Thyroid gland (tissue), 4 donors: Measurements from ENCODE around the gene ZNG1A. TPM values are rescaled to one million over a fixed set of nuclear protein-coding genes. Genes with fewer than 3 reads are reported as not detected.
"Not testable (repeated sequence)": the region's sequence is repeated elsewhere in the genome, so short reads cannot be mapped to it uniquely, and the experiment has no call there.

Source experiments
- DNase-seq, 2 donors: peaks; one replicate each; pipeline ENCODE4 v3.0.0-alpha.2; 2019
- H3K27ac ChIP-seq, 3 donors: fragments of 200-600 bp; sonication (generic); 1 replicate in 2 of 3; 2 replicates in 1 of 3; pipeline ENCODE4 v1.5.1; 2016 to 2019; ENCODE audit warnings: mild to moderate bottlenecking in 1 of 3, moderate library complexity in 1 of 3
- H3K27me3 ChIP-seq: fragments of 200-600 bp; sonication (generic); one replicate; pipeline ENCODE4 v1.5.1; 2019
- H3K36me3 ChIP-seq, 2 donors: fragments of 200-600 bp; sonication (generic); one replicate each; pipeline ENCODE4 v1.5.1; 2016 to 2019
- H3K4me1 ChIP-seq, 2 donors: fragments of 200-600 bp; sonication (generic); one replicate each; pipeline ENCODE4 v1.5.1; 2017 to 2019
- H3K4me3 ChIP-seq, 3 donors: fragments of 200-600 bp; sonication (generic); replicated peaks in 1 of 3; 1 replicate in 2 of 3; 2 replicates in 1 of 3; pipeline ENCODE4 v1.5.1; 2016; ENCODE audit warnings: mild to moderate bottlenecking in 1 of 3
- H3K9me3 ChIP-seq: fragments of 200-600 bp; sonication (generic); one replicate; pipeline ENCODE4 v1.5.1; 2017
- WGBS, 2 donors: methylation state at CpG; one replicate each; pipeline ENCODE4 v1.1.5; 2017; 5-methylcytosine and 5-hydroxymethylcytosine counted together
- intact Hi-C: fragments of 100-400 bp; cut with DNase I; formaldehyde crosslinking; loops from one replicate; pipeline ENCODE4 v1.15.1; 2023
- total RNA-seq, 4 donors: library from RNA; depleted of rRNA; stranded (reverse); fragments of >200 nt; gene quantifications; one replicate each; pipeline ENCODE4 v1.2.3, GENCODE V29; 2016

ZNG1A gene
- total RNA-seq, 4 donors from 2014 or later: 66.3 to 74.2 (median 70.0) TPM

DNA sequence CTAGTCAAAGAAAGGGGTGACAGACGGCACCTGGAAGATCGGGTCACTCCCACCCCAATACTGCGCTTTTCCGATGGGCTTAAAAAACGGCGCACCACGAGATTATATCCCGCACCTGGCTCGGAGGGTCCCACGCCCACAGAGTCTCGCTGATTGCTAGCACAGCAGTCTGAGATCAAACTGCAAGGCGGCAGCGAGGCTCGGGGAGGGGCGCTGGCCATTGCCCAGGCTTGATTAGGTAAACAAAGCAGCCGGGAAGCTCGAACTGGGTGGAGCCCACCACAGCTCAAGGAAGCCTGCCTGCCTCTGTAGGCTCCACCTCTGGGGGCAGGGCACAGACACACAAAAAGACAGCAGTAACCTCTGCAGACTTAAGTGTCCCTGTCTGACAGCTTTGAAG, 39.0 kb downstream of the ZNG1A start:
- WGBS, 2 donors: 90 to 96% methylated on average over 15 of the region's 17 CpGs
- H3K27me3 ChIP-seq, H3K36me3 ChIP-seq, H3K4me3 ChIP-seq, DNase-seq, H3K9me3 ChIP-seq, intact Hi-C loops, H3K4me1 ChIP-seq, H3K27ac ChIP-seq: not testable (repeated sequence)

DNA sequence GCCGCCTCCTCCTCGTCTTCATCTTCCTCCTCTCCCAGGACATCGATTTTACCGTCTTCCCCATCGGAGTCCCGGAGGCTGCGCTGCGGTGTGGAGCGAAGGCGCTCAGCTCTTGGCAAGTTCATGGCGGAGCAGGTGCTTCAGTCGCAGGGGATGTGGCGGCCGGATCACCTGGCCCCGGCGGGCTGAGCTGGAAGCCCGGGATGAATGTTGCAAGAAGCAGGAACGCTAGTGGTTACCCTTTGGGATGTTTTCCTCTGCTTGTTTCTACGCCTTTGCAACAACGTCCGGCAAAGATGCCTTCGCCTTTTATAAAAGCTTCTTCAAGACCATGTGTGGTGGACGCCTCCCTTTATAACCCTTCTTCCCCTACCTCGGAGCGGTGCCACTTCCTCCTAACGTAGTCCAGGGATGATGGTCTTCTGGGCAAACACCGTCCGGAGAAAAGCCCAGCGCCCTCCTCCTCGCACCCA, 60.8 kb downstream of the ZNG1A start, which contains the start of gene FOXD4:
Gene FOXD4 (minus strand): TSS at position 423 of the 473 bp plus-strand sequence. CDS start 298 bp downstream, at position 125.
- H3K4me1 ChIP-seq: peaks cover 8 to 17% of the 10 kb centered on the region in 2 donors
- H3K27ac ChIP-seq, H3K4me3 ChIP-seq, H3K27me3 ChIP-seq, DNase-seq, H3K9me3 ChIP-seq, H3K36me3 ChIP-seq, intact Hi-C loops: not testable (repeated sequence)
- 26 to 31% methylated on average over 14 to 17 of the region's 30 CpGs for WGBS, 2 donors

DNA sequence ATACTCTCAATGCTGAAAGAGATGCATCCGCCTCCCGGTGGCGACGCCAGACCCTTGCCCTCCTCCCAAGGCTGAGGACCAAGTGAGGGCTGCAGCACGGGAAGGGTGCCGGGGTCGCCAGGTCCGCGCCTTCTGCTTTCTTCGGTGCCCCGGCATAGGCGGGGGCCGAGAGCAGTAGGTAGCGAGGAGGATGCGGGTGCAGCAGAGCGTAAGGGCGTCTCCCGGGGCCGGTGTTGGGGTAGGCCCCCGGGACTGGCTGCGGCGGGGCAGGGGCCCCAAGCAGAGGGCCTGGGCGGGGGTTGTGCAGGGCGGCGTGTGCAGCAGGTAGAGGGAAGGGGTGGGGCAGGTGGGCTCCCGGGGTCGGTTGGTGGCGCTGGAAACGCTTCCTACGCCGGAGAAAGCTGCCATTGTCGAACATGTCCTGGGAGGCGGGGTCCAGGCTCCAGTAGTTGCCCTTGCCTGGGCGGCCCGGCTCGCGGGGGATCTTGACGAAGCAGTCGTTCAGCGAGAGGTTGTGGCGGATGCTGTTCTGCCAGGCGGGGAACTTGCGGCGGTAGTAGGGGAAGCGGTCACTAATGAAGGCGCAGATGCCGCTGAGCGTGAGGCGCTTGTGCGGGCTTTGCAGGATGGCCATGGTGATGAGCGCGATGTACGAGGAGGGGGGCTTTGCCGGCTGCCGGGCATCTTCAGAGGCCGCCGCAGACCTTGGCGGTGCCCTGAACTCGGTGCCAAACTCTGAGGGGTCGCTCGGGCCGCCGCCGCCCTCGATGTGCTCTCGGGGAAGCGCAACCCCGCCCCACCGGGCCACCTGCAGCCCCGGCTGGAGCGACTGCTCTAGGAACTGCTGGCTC, 61.5 kb downstream of the ZNG1A start:
- WGBS, 2 donors: 4% methylated on average over 9 of the region's 71 CpGs; no CpG with 5 or more reads in 1 of the 2 donors

DNA sequence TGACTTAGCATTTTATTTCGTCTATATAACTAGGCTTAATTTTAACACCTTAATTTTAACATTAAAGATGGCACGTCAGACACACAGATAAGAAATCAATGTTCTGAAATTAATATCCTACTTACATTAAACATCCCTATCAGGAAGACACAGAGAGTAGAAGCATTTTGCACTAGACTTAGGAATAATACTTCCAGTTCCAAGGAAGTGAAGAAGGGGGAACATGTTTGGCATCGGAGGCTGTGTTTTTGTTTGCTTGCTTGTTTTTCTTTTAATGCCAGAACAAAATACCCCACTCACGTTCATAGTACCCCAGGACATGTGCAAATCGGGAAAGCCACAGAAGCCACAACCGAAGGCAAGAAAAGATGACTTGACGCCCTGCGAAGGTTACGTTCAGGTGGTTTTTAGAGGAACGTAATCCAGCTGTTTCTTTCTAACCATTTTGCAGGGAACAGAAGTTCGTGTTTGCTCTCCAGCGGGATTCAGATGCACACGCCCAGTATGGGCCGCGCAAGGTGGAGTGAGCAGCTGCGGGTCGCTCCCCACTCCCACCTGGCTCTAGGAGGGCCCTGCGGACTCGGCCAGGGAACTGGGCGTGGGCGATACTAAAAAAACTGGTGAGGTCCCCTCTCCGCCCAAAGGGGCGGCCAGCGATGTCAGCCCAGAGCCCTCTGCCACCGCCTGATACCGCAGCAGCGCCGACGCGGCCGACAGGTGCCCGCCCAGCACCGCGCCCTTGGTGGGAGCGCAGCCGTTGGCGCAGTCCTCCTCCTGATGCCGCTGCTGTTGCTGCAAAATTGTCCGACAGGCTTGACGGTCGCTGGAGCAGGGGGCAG, 62.4 kb downstream of the ZNG1A start:
- 15 to 22% methylated on average over 9 to 21 of the region's 41 CpGs for WGBS, 2 donors
- H3K4me3 ChIP-seq, H3K9me3 ChIP-seq, DNase-seq, H3K27ac ChIP-seq, H3K36me3 ChIP-seq, intact Hi-C loops: not testable (repeated sequence)
- peaks cover 8 to 17% of the 10 kb centered on the region in 2 donors for H3K4me1 ChIP-seq
- peaks cover 15% of the 10 kb centered on the region for H3K27me3 ChIP-seq

More for the DNA sequence above, 61.5 kb downstream of the ZNG1A start:
- DNase-seq, H3K4me3 ChIP-seq, H3K9me3 ChIP-seq, H3K36me3 ChIP-seq, H3K27ac ChIP-seq, intact Hi-C loops: not testable (repeated sequence)
- H3K27me3 ChIP-seq: peaks cover 14% of the 10 kb centered on the region
- H3K4me1 ChIP-seq: peaks cover 8 to 17% of the 10 kb centered on the region in 2 donors

DNA sequence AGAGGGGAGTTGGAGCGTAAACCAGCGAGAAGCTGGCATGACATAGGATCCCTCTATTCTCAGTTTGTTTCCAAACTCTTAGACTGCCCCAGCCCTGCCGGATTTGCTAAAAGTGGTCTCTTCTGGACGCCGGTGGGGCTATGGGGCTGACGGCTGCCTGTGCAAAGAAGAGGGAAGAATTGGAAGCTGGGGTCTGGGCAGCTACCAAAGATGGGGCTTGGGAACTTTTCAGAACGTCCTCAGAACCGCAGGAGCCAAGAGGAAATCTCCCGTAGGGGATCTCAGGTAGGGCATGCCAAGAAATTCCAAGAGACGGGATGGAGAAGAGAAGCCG, 63.8 kb downstream of the ZNG1A start:
- H3K27ac ChIP-seq, H3K4me3 ChIP-seq, H3K36me3 ChIP-seq, intact Hi-C loops, DNase-seq, H3K9me3 ChIP-seq: not testable (repeated sequence)
- H3K4me1 ChIP-seq: peaks cover 8 to 17% of the 10 kb centered on the region in 2 donors
- whole genome bisulfite sequencing, 2 donors: 19 to 22% methylated on average over 6 to 9 of the region's 11 CpGs
- peaks cover 15% of the 10 kb centered on the region for H3K27me3 ChIP-seq

DNA sequence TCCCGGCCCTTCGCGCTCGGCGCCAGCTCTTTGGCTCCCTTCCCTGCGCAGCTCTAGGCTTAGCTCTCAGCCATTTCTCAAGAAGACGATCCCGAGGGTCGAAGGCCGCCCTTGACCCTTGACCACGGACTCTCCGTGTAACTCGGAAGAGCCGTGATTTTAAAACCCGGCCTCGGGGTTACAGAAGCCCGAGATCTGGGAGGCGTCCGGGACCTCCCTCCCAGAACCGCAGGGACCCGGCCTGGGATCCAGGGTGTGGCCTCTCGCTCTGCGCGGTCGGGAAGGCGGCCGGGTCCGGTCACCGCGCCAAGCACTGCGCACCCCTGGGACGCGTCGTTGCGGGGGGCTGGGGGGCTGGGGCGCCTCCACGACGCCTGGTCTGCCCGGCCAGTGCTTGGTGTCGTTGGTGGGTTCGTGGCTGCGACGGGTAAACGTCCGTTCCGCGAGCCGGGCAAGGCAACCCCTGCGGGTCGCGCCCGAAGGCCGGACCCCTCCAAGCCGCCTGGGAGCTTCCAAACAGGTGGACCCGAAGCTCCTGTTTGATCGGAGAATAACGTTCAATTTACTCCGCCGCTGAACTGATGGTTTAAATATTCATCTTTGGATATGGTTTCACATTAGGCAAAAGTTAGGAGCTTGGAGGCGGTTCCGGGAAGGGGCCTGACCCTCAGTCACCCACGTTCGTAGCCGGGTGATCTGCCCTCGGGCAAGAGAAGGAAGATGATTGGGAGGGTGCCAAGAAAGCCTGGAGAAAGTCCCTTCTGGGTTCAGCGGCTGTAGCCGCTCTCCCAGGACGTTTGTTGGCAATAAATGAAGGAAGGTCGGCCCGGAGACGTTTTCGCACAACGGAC, 64.4 kb downstream of the ZNG1A start:
- H3K27ac ChIP-seq, intact Hi-C loops, H3K9me3 ChIP-seq, H3K36me3 ChIP-seq: not testable (repeated sequence)
- Histone ChIP-seq H3K4me1 (peaks cover 8 to 17% of the 10 kb centered on the region in 2 donors), H3K27me3 (peaks cover 15% of the 10 kb centered on the region), H3K4me3 (peak overlapping the region in 1 of 3 donors; percentile 30)
- WGBS, 2 donors: 4 to 6% methylated on average over 12 to 18 of the region's 73 CpGs
- peak in 1 of 2 donors; percentile 6 for DNase-seq

DNA sequence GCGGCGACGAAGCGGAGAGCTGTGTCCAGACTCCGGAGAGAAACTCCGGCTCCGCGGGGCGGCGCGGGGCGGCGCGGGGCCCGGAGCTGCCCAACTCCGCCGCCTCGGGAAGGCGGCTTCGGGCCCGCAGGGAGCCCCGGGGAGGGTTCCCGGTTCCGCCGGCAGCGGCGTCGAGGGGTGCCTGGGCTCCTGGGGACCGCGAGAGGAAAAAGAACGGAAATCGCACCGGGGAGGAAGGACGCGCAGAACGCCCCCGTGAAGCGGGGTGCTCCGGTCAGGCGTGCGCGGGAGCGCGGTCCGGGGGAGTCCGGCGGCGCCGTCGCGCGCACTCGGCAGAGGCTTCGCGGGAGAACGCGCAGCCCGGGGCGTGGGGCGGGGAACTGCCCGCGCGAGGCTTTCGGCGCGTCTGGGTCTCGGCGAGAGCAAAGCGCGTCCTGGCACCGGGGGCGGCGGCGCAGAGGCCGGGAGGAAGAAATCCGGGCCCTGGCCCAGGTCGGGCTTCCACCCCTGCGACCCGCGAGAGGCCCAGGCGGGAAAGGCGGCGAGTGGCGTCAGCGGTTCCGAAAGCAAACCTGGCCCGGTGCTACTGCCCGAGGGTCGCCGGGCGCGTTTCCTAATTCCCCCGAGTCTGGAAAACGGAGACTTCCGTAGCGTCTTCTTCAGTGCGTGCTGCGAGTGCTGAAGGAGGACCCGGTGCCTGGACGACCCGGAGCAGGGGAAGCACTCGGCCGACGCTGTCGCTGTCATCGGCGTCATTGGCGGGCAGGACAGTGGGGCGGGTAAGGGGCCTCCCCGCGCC, 65.2 kb downstream of the ZNG1A start:
- DNase-seq, intact Hi-C loops, H3K27ac ChIP-seq, H3K36me3 ChIP-seq, H3K9me3 ChIP-seq: not testable (repeated sequence)
- peaks cover 15% of the 10 kb centered on the region for H3K27me3 ChIP-seq
- WGBS, 2 donors: 1 to 5% methylated on average over 24 to 40 of the region's 111 CpGs
- peak overlapping the region in 1 of 3 donors; percentile 30 for H3K4me3 ChIP-seq
- peaks cover 8 to 17% of the 10 kb centered on the region in 2 donors for H3K4me1 ChIP-seq

DNA sequence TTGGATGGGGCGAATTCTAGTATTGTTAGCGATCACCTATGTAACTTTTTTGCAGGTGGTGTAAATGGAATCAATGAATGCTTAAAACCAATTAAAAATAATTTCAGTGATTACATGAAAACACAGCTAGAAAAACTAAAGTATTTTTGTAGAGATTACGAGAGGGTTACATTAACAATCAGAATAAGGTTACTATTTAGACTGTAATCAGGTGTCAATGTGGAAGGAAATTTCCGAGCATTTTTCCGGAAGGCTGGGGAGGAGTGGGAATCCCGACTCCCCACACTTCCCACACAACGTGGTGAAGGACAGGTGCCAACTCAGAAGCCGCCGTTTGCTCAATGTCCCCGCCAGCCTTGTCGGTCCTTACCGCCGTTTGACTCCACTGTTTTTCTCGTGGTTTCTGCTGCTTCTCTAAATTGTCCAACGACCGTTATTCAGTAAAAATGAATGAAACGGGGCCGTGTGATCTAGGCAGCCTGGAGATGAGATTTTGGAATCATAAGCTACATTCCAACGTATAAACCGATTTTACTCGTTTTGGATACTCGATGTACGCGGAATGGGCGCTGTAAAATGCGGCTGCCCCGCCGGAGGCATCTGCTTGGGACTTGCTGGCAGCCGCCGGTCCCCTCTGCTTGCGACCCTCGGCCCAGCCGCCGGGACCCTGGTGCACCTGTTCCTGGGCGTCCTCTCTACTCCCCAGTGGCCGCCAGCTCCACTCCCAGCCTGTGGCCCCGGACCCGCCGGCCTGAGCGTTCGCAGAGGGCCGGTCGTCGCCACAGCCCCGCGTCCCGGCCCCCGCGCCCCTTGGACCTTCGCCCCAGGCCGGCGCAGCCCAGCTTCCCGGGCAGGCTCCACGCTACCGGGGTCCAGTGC, 66.0 kb downstream of the ZNG1A start:
- H3K9me3 ChIP-seq, DNase-seq, H3K4me3 ChIP-seq, H3K36me3 ChIP-seq, H3K27ac ChIP-seq, intact Hi-C loops: not testable (repeated sequence)
- peaks cover 15% of the 10 kb centered on the region for H3K27me3 ChIP-seq
- WGBS, 2 donors: 15 to 16% methylated on average over 27 to 28 of the region's 55 CpGs
- H3K4me1 ChIP-seq: peaks cover 8 to 17% of the 10 kb centered on the region in 2 donors

DNA sequence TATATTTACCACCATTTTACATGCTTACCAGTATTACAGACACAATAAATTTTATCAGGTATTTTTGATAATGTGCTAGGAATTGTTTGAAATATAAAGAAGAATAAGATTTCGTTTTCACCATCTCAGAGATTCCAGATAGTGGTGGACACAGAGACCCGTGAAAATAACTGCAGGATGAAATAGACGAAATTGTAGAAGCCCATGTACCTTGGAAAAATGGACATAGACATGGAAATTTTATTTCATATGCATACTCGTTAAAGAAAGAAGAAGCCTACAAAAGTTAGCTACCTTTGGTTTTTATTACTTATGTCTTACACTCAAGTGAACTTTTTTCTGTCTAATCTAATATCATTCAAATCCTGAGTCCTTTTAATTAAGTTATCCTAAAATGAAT, 68.2 kb downstream of the ZNG1A start:
- H3K4me3 ChIP-seq, H3K27me3 ChIP-seq, H3K27ac ChIP-seq, intact Hi-C loops, DNase-seq, H3K9me3 ChIP-seq, H3K36me3 ChIP-seq: not testable (repeated sequence)
- WGBS, 2 donors: 32 to 38% methylated on average over 4 of the region's 4 CpGs
- peaks cover 8 to 17% of the 10 kb centered on the region in 2 donors for H3K4me1 ChIP-seq

DNA sequence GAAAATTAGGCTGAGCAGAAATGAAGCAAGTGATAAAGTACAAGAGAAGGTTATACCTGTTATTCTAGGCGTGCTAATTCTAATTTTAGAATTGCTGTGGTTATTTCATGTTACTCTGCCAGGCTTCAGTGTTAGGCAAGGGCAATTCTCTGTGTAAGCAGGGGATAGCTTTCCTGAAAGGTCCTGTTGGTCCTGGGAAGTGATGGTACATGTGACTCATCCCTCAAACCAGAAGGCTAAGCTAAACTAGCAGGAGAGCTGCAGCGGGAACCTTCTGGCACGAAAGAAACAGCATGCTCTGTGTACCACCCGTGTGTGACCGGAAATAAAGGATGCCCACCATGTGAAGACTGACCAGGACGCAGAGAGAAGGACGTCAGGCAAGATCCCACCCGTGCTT, 69.3 kb downstream of the ZNG1A start:
- H3K27me3 ChIP-seq: not testable (repeated sequence)

More for the DNA sequence above, 69.3 kb downstream of the ZNG1A start:
- H3K27ac ChIP-seq, DNase-seq, H3K36me3 ChIP-seq, intact Hi-C loops, H3K9me3 ChIP-seq, H3K4me3 ChIP-seq: not testable (repeated sequence)
- WGBS, 2 donors: 20 to 27% methylated on average over 6 to 7 of the region's 8 CpGs
- peaks cover 7 to 12% of the 10 kb centered on the region in 2 donors for H3K4me1 ChIP-seq
